Hepatocyte (in vitro differentiated cells): ENCODE data around the gene YEATS2. TPM values are rescaled to one million over a fixed set of nuclear protein-coding genes. Genes with fewer than 3 reads are reported as not detected.

Source experiments
- DNase-seq: peaks from one replicate; pipeline ENCODE4 v3.0.0-alpha.2; 2016; ENCODE audit warnings: low spot score
- H2AFZ ChIP-seq: fragments of 200-600 bp; sonication (generic); 2 replicates; pipeline ENCODE4 v1.6.0; 2016; ENCODE audit warnings: antibody characterized with exemption, mild to moderate bottlenecking
- H3K27ac ChIP-seq: fragments of 200-600 bp; sonication (generic); 2 replicates; pipeline ENCODE4 v1.5.1; 2016; ENCODE audit warnings: mild to moderate bottlenecking
- H3K27me3 ChIP-seq: fragments of 200-600 bp; sonication (generic); 2 replicates; pipeline ENCODE4 v1.6.1; 2016
- H3K36me3 ChIP-seq: fragments of 200-600 bp; sonication (generic); replicated peaks from 2 replicates; pipeline ENCODE4 v1.5.1; 2016; ENCODE audit warnings: low read depth; ENCODE audit not compliant: insufficient read depth
- H3K4me1 ChIP-seq: fragments of 200-600 bp; sonication (generic); 2 replicates; pipeline ENCODE4 v1.5.1; 2016; ENCODE audit warnings: mild to moderate bottlenecking, moderate library complexity; ENCODE audit not compliant: insufficient read depth
- H3K4me2 ChIP-seq: fragments of 200-600 bp; sonication (generic); 2 replicates; pipeline ENCODE4 v1.6.0; 2016
- H3K4me3 ChIP-seq: fragments of 200-600 bp; sonication (generic); 2 replicates; pipeline ENCODE4 v1.5.1; 2016; ENCODE audit warnings: mild to moderate bottlenecking
- H3K79me2 ChIP-seq: fragments of 200-600 bp; sonication (generic); 2 replicates; pipeline ENCODE4 v1.6.0; 2017; ENCODE audit warnings: mild to moderate bottlenecking
- H3K9me2 ChIP-seq: fragments of 200-600 bp; sonication (generic); replicated peaks from 2 replicates; pipeline ENCODE4 v1.6.0; 2017; ENCODE audit warnings: mild to moderate bottlenecking; ENCODE audit not compliant: insufficient read depth
- H3K9me3 ChIP-seq: fragments of 200-600 bp; sonication (generic); 2 replicates; pipeline ENCODE4 v1.5.1; 2016; ENCODE audit warnings: low read depth, mild to moderate bottlenecking
- H4K20me1 ChIP-seq: fragments of 200-600 bp; sonication (generic); 2 replicates; pipeline ENCODE4 v1.6.0; 2016; ENCODE audit warnings: mild to moderate bottlenecking; ENCODE audit not compliant: insufficient read depth, poor library complexity, severe bottlenecking
- CTCF ChIP-seq: fragments of 200-600 bp; sonication (generic); IDR thresholded peaks from 2 replicates; pipeline ENCODE4 v1.5.1; 2016; ENCODE audit warnings: antibody characterized with exemption, mild to moderate bottlenecking; ENCODE audit not compliant: poor library complexity
- EZH2 ChIP-seq: fragments of 200-600 bp; sonication (generic); IDR thresholded peaks from 2 replicates; pipeline ENCODE4 v1.6.1; 2016; ENCODE audit warnings: antibody characterized with exemption, mild to moderate bottlenecking, borderline replicate concordance
- EZH2phosphoT487 ChIP-seq: fragments of 200-600 bp; sonication (generic); IDR thresholded peaks from one replicate; pipeline ENCODE4 v1.6.1; 2018; ENCODE audit warnings: antibody characterized with exemption, mild to moderate bottlenecking, low read depth, moderate library complexity; ENCODE audit not compliant: unreplicated experiment, severe bottlenecking
- WGBS: methylation state at CpG from one replicate; pipeline ENCODE4 v1.1.6; 2016; ENCODE audit warnings: low lambda C conversion rate; ENCODE audit errors: missing lambda C conversion rate; 5-methylcytosine and 5-hydroxymethylcytosine counted together
- polyA plus RNA-seq: library from polyadenylated mRNA; unstranded; fragments of >200 nt; fragmentation: Nextera tagmentation; extraction: Ambion mirVana; gene quantifications from 2 replicates; pipeline ENCODE4 v1.2.1, GENCODE V29; 2016
- total RNA-seq: library from RNA; depleted of rRNA; stranded (reverse); fragments of >200 nt; gene quantifications from 2 replicates; pipeline ENCODE4 v1.2.3, GENCODE V29; 2014

The YEATS2 gene
- total and polyA plus RNA-seq, 2 experiments from 2014 or later: 12.5 to 21.5 TPM

GRCh38 chr3:183698318-183698751 is 738 bp downstream of the YEATS2 start:
- Histone ChIP-seq H3K36me3 (no peaks in the 10 kb centered on the region), H3K4me3 (peak overlapping the region; percentile 97), H3K4me1 (peaks cover 21% of the 10 kb centered on the region), H3K9me2 (no peaks in the 10 kb centered on the region), H3K27ac (peak overlapping the region; percentile 96), H3K79me2 (peaks cover 61% of the 10 kb centered on the region), H2AFZ (peak overlapping the region; percentile 96), H3K4me2 (peak overlapping the region; percentile 90), H4K20me1 (peaks cover 28% of the 10 kb centered on the region), H3K9me3 (no peaks in the 10 kb centered on the region), H3K27me3 (no peaks in the 10 kb centered on the region)
- no peak for TF ChIP-seq EZH2
- no peak for TF ChIP-seq EZH2phosphoT487
- WGBS: 0% methylated on average over 13 of the region's 13 CpGs
- DNase-seq: peak; percentile 44

- peaks cover 32% of the 10 kb centered on the region for H4K20me1 ChIP-seq
- 2% methylated on average over 9 of the region's 9 CpGs for WGBS
- no peaks in the 10 kb centered on the region for H3K36me3 ChIP-seq
- peaks cover 65% of the 10 kb centered on the region for H3K79me2 ChIP-seq
- no peaks in the 10 kb centered on the region for H3K9me2 ChIP-seq
- peak overlapping the region; percentile 90 for H3K4me2 ChIP-seq
- peak; percentile 30 for DNase-seq
- H3K27ac ChIP-seq: peak overlapping the region; percentile 96
- peak overlapping the region; percentile 97 for H3K4me3 ChIP-seq
- TF ChIP-seq CTCF: no peak
- TF ChIP-seq EZH2: no peak
- TF ChIP-seq EZH2phosphoT487: no peak
- no peaks in the 10 kb centered on the region for H3K27me3 ChIP-seq
- H3K4me1 ChIP-seq: peaks cover 21% of the 10 kb centered on the region
- peak overlapping the region; percentile 96 for H2AFZ ChIP-seq
- H3K9me3 ChIP-seq: no peaks in the 10 kb centered on the region
Measured at GRCh38 chr3:183698756-183699155, 1.2 kb downstream of the YEATS2 start.

GRCh38 chr3:183699238-183699947 is 1.8 kb downstream of the YEATS2 start:
- Histone ChIP-seq H2AFZ (no peak overlapping the region), H3K9me3 (no peaks in the 10 kb centered on the region)

More at GRCh38 chr3:183699238-183699947, 1.8 kb downstream of the YEATS2 start:
- Histone ChIP-seq H3K9me2 (no peaks in the 10 kb centered on the region), H3K36me3 (no peaks in the 10 kb centered on the region), H3K4me2 (peak overlapping the region; percentile 90), H3K27me3 (no peaks in the 10 kb centered on the region), H3K4me3 (peak overlapping the region; percentile 97), H4K20me1 (peaks cover 35% of the 10 kb centered on the region), H3K4me1 (peaks cover 21% of the 10 kb centered on the region), H3K79me2 (peaks cover 71% of the 10 kb centered on the region), H3K27ac (peak overlapping the region; percentile 96)
- DNase-seq: peak; percentile 7
- TF ChIP-seq EZH2phosphoT487: no peak
- no peak for TF ChIP-seq CTCF
- TF ChIP-seq EZH2: no peak
- 37% methylated on average over 13 of the region's 13 CpGs for WGBS
